HEK293T (cell line): Measurements from ENCODE around the gene ERGIC3.

ENCODE experiments used
- ARNT ChIP-seq: fragments of 450-650 bp; IDR thresholded peaks from 2 replicates; pipeline ENCODE4 v1.6.1; 2017; ENCODE audit warnings: mild to moderate bottlenecking
- BHLHE40 ChIP-seq: fragments of 450-650 bp; IDR thresholded peaks from 2 replicates; pipeline ENCODE4 v1.6.1; 2016; ENCODE audit warnings: mild to moderate bottlenecking, moderate library complexity, borderline replicate concordance
- CTBP1 ChIP-seq: fragments of 450-650 bp; IDR thresholded peaks from 2 replicates; pipeline ENCODE4 v1.6.1; 2016; ENCODE audit warnings: borderline replicate concordance
- FOXA1 ChIP-seq: fragments of 450-650 bp; IDR thresholded peaks from 2 replicates; pipeline ENCODE4 v1.6.1; 2016; ENCODE audit warnings: mild to moderate bottlenecking
- FOXM1 ChIP-seq: fragments of 450-650 bp; IDR thresholded peaks from 2 replicates; pipeline ENCODE4 v1.6.1; 2017; ENCODE audit warnings: mild to moderate bottlenecking, borderline replicate concordance
- HDGF ChIP-seq: fragments of 450-650 bp; IDR thresholded peaks from 2 replicates; pipeline ENCODE4 v1.6.1; 2017; ENCODE audit warnings: antibody characterized with exemption, borderline replicate concordance
- LEF1 ChIP-seq: fragments of 450-650 bp; IDR thresholded peaks from 2 replicates; pipeline ENCODE4 v1.6.1; 2017; ENCODE audit warnings: mild to moderate bottlenecking, borderline replicate concordance
- SP1 ChIP-seq: fragments of 450-650 bp; IDR thresholded peaks from 2 replicates; pipeline ENCODE4 v1.6.1; 2017
- SUZ12 ChIP-seq: fragments of 450-650 bp; IDR thresholded peaks from 2 replicates; pipeline ENCODE4 v1.6.1; 2016; ENCODE audit warnings: mild to moderate bottlenecking
- TARDBP ChIP-seq: fragments of 450-650 bp; IDR thresholded peaks from 2 replicates; pipeline ENCODE4 v1.6.1; 2016
- ZNF384 ChIP-seq: fragments of 450-650 bp; IDR thresholded peaks from 2 replicates; pipeline ENCODE4 v1.6.1; 2016

DNA sequence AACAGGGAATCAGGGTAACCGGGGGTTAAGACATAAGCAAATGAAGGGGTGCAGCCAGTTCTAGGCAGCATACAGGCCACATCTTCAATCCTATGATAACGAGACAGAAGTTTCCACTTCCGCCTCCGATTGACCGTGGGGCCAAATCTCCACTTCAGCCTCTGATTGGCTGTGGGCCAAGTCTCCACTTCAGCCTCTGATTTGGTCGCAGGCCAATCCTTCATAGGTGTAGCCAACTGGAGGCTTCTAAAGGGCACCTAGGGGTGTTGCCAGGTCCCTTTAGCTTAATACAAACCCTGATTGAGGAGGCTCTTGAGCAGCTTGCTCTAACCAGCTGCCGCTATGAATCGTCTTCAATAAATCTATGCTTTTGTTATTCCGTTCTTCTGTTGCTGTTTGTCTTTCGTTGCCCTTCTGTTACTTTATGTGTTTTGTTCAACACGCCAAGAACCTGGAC is 2.1 kb upstream of the ERGIC3 start:
- TF ChIP-seq SP1 (no peak), ARNT (no peak), ZNF384 (no peak), FOXM1 (no peak), CTBP1 (no peak), BHLHE40 (no peak), HDGF (peak; percentile 37; the same call in 1 of the 2 replicates), FOXA1 (no peak), LEF1 (no peak), SUZ12 (no peak), TARDBP (no peak)
